OCI-LY3 (cell line): ENCODE results near the gene DOCK6.

Experiments used
- EZH2phosphoT487 ChIP-seq: fragments of 200-600 bp; shearing (Covaris generic); IDR thresholded peaks from 2 replicates; pipeline ENCODE4 v1.6.1; 2018; ENCODE audit warnings: antibody characterized with exemption, mixed run types, low read depth
- TF ChIP-seq, protein P1 (sequence below): fragments of 200-600, 300-600 bp; sonication (generic); IDR thresholded peaks from 2 replicates; pipeline ENCODE4 v1.5.1; 2014; ENCODE audit warnings: antibody characterized with exemption, low read length, low read depth

- TF ChIP-seq, protein P1, sequence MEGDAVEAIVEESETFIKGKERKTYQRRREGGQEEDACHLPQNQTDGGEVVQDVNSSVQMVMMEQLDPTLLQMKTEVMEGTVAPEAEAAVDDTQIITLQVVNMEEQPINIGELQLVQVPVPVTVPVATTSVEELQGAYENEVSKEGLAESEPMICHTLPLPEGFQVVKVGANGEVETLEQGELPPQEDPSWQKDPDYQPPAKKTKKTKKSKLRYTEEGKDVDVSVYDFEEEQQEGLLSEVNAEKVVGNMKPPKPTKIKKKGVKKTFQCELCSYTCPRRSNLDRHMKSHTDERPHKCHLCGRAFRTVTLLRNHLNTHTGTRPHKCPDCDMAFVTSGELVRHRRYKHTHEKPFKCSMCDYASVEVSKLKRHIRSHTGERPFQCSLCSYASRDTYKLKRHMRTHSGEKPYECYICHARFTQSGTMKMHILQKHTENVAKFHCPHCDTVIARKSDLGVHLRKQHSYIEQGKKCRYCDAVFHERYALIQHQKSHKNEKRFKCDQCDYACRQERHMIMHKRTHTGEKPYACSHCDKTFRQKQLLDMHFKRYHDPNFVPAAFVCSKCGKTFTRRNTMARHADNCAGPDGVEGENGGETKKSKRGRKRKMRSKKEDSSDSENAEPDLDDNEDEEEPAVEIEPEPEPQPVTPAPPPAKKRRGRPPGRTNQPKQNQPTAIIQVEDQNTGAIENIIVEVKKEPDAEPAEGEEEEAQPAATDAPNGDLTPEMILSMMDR = no peak
- no peak for TF ChIP-seq EZH2phosphoT487
These were observed 11.1 kb downstream of the DOCK6 start for GRCh38 chr19:11251217-11251616.
